GM12874 (cell line): Measurements from ENCODE around the gene SH3RF3.

ENCODE experiments used
- TF ChIP-seq, protein P1 (sequence below): IDR thresholded peaks from 2 replicates; pipeline ENCODE4 v1.5.1; 2011; ENCODE audit warnings: low read depth, mild to moderate bottlenecking, control low read depth, low read length, moderate library complexity; ENCODE audit not compliant: insufficient read depth

SH3RF3 gene

DNA sequence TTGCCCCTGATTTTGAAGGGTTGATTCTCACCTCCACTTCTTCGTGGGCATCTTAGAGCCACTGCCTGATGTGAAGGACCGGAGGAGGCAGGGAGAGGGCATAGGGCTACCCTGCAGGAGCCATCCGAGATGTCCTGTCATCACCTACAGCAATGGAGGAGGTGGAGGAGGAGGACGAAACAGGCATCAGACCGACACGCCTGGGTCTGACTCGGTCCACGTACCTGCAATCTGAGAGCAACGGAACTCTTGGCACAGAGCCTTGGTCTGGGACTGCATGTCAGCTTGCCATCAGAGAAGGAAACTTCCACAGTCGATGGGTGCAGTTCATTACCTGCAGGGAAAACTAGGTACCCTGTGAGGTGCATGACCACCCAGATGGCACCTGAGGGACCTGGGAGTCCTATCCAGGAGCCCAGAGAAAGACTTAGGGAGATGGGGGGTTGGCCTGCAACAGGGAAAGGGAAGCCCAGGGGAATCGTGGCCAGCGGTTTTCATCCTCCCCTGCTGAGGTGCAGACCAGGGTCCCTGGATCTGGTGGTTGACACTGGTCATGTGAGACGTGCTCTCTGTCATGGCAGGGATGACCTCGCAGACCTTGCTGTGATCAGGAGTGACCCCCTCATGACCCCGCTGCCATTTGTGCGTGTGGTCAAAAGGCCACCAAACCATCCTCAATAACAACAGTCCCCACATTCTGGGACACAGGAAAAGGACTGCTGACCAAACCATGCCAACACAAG lies 293.9 kb downstream of the SH3RF3 start:
- TF ChIP-seq, protein P1, sequence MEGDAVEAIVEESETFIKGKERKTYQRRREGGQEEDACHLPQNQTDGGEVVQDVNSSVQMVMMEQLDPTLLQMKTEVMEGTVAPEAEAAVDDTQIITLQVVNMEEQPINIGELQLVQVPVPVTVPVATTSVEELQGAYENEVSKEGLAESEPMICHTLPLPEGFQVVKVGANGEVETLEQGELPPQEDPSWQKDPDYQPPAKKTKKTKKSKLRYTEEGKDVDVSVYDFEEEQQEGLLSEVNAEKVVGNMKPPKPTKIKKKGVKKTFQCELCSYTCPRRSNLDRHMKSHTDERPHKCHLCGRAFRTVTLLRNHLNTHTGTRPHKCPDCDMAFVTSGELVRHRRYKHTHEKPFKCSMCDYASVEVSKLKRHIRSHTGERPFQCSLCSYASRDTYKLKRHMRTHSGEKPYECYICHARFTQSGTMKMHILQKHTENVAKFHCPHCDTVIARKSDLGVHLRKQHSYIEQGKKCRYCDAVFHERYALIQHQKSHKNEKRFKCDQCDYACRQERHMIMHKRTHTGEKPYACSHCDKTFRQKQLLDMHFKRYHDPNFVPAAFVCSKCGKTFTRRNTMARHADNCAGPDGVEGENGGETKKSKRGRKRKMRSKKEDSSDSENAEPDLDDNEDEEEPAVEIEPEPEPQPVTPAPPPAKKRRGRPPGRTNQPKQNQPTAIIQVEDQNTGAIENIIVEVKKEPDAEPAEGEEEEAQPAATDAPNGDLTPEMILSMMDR = no peak

DNA sequence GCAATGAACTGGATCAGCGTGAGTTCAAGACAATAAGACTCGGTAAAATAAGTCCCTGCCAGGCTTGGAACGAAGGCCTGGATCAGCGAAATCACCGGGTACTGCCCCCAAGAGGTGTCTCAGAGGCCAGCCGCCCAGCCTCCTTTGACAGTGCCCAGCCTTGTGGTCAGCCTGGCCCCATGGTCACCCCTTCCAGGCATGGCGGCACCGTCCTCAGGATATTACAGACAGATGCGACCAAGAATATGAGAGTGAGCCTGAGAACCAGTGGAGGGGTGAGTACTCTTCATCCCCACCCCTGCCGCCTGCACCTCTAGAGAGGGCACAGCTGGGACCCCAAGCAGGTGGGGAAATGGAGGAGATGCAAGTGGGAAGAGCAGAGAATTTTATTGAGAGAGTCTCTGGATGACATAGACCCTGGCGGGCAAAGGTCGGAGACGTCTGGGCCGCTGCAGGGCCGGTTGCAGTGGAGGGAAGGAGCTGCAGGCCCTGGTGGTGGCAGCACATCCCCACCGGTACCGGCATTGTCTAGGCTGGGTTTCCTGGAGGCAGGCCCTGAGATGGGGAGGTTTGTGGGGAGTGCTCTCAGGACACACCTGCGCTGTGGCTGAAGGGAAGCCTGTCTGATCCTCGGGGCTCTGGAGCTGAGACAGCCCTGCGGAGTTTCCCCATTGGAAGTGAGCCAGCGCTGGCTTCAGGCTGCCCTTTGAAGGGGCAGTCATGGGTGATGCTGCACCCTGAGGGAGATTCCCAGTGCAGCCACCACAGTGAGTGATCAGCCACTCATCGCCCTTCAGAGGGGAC lies 294.8 kb downstream of the SH3RF3 start:
- TF ChIP-seq, protein P1 = no peak

DNA sequence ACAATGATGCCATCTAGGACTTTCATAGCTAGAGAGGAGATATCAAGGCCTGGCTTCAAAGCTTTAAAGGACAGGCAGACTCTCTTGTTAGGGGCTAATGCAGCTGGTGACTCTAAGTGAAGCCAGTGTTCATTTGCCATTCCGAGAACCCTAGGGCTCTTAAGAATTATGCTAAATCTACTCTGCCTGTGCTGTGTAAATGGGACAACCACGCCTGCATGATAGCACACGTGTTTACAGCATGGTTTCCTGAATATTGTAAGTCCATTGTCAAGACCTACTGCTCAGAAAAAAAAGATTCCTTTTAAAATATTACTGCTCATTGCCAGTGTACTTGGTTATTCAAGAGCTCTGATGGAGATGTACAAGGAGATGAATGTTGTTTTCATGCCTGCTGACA lies 296.4 kb downstream of the SH3RF3 start:
- TF ChIP-seq, protein P1 = no peak

DNA sequence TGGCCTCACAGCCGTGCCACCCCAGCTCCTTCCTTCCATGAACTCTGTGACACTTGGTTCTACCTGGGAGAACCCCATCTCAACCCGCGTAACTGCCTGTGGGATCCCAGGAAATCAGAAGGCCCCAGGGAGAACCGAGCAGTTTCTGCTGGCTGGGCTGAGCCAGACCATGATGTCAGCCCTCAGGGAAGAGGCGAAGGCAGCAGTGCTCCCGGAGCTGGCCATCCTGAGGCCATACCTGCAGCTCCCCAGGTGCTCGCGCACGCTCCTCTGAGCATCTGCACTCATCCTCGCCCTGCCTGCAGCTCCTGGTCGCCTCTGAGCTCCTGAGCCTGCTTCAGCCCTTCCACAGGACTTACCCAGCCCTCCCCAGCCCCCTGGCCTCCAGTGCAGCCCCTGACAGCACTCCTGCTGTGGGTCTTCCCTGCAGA lies 298.7 kb downstream of the SH3RF3 start:
- TF ChIP-seq, protein P1 = no peak

DNA sequence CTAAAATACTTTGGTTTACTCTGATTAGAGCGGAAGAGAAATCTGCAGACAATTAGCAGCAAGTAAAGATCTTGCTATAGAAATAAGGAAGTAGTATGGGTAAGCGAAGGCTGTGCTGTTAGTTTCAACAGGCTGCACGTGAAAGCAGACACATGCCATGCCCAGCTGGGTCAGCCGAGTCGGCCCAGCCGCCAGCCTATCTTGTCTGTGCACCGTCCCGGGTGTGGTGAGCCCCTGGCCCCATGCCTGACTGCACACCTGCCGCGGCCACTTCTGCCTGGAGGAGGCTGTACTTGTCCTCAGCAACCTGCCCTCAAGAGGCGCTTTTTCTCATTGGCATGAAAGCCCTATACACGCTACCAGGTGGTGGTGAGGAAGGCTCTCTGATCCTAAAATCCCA lies 299.3 kb downstream of the SH3RF3 start:
- TF ChIP-seq, protein P1 = no peak

DNA sequence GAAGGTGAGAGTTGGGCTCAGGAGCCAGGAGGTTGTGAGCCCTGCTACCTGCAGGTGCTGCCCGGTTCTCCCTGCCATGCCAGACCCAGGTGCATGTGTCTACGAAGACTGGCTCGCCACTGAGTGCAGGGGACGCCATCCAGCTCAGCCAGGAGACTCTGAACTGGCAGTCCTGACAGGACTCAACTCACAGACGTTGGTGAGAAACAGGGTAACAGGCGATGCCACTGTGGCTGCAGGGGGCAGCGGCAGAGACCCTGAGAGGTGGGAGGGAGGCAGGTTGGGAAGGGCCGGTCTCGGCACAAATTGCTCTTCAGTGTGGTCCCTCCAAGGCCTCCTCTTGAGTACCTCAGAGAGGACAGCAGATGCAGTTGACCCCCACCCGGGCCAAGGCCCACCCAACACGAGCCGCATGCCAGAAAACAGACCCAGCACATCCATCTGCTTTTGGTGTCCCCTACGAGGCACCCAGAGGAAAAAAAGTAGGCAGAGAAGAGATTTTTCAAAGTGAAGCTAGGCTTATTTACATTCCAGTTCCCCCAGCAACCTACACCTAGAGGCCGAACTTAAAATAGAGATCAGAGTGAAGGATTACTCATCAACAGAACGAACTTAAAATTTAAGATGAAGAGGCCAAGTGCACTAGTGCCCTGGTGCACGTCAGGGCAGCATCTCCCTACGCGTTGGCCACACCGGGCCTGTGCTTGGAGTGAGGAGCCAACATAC lies 300.0 kb downstream of the SH3RF3 start:
- TF ChIP-seq, protein P1 = no peak
